Panc1 (cell line): ENCODE results near the gene CDS2. TPM values are rescaled to one million over a fixed set of nuclear protein-coding genes. Genes with fewer than 3 reads are reported as not detected.

Experiments used
- ATAC-seq: fragments of 200-7000 bp; cut with Tn5 transposase; 2 replicates; pipeline ENCODE4 v1.9.1; 2020; ENCODE audit warnings: mild to moderate bottlenecking, moderate library complexity
- BruUV-seq: library from RNA; stranded (reverse); fragments of 400-500 nt; replicated peaks from 2 replicates; lab custom pipeline; 2021; lab: Mats Ljungman, UMichigan
- CTCF ChIA-PET: fragments of 300-600 bp; sonication (Branson Sonifier 250); formaldehyde crosslinking; loops from one replicate; lab custom pipeline; 2022; ENCODE audit warnings: antibody characterized with exemption; lab: Charles Lee
- POLR2A ChIA-PET: fragments of 300-600 bp; sonication (Branson Sonifier 250); formaldehyde crosslinking; loops from one replicate; lab custom pipeline; 2022; ENCODE audit warnings: antibody characterized with exemption; lab: Charles Lee
- DNase-seq: peaks from one replicate; pipeline ENCODE4 v3.0.0-alpha.2; 2010; ENCODE audit warnings: low read depth, low spot score
- H3K27ac ChIP-seq: 2 replicates; pipeline ENCODE4 v1.5.1; 2011; ENCODE audit warnings: mild to moderate bottlenecking, low read length, inconsistent platforms
- H3K27me3 ChIP-seq: fragments of 200-500 bp; sonication (Bioruptor generic); 2 replicates; pipeline ENCODE4 v1.6.0; 2014; ENCODE audit warnings: low read length, inconsistent platforms; ENCODE audit not compliant: control insufficient read depth, insufficient read depth
- H3K36me3 ChIP-seq: fragments of 200-500 bp; sonication (Bioruptor generic); 2 replicates; pipeline ENCODE4 v1.5.1; 2014; ENCODE audit warnings: inconsistent platforms, mild to moderate bottlenecking, low read length, moderate library complexity; ENCODE audit not compliant: control insufficient read depth, insufficient read depth
- H3K4me1 ChIP-seq: 2 replicates; pipeline ENCODE4 v1.5.1; 2011; ENCODE audit warnings: inconsistent platforms, mild to moderate bottlenecking, low read length, moderate library complexity; ENCODE audit not compliant: control insufficient read depth, insufficient read depth
- H3K4me3 ChIP-seq, 2 experiments: 2 replicates each; pipeline ENCODE4 v1.5.1; 2011 to 2012; ENCODE audit warnings: low read depth in 2 of 2, low read length in 2 of 2, mild to moderate bottlenecking in 2 of 2, inconsistent platforms in 1 of 2, moderate library complexity in 1 of 2
- H3K9me3 ChIP-seq: fragments of 200-500 bp; sonication (Bioruptor generic); 2 replicates; pipeline ENCODE4 v1.5.1; 2014; ENCODE audit warnings: low read depth, mild to moderate bottlenecking, inconsistent platforms, low read length, moderate library complexity; ENCODE audit not compliant: control insufficient read depth, insufficient read depth
- CTCF ChIP-seq: fragments of 450-650 bp; IDR thresholded peaks from 2 replicates; pipeline ENCODE4 v1.5.1; 2017; ENCODE audit warnings: mild to moderate bottlenecking
- POLR2AphosphoS5 ChIP-seq: IDR thresholded peaks from 2 replicates; pipeline ENCODE4 v1.6.1; 2012; ENCODE audit warnings: mild to moderate bottlenecking, low read depth, low read length, moderate library complexity
- REST ChIP-seq, 2 experiments: IDR thresholded peaks; 2 replicates each; pipeline ENCODE4 v1.6.1; 2011 to 2012; ENCODE audit warnings: low read depth in 2 of 2, control low read depth in 1 of 2, low read length in 1 of 2, mild to moderate bottlenecking in 1 of 2, moderate library complexity in 1 of 2; ENCODE audit not compliant: insufficient read depth in 1 of 2
- SIN3A ChIP-seq: IDR thresholded peaks from 2 replicates; pipeline ENCODE4 v1.6.1; 2012; ENCODE audit warnings: low read depth, mild to moderate bottlenecking, low read length, moderate library complexity, borderline replicate concordance; ENCODE audit not compliant: insufficient read depth
- TCF7L2 ChIP-seq: IDR thresholded peaks from 2 replicates; pipeline ENCODE4 v1.6.1; 2011; ENCODE audit warnings: mild to moderate bottlenecking, low read depth, low read length, inconsistent platforms
- in situ Hi-C: cut with HindIII; loops from 2 replicates; pipeline ENCODE4 v1.10.0; 2016; ENCODE audit warnings: low sequenced_read_pairs, low pct_unique_long_range_greater_than_20kb
- intact Hi-C: fragments of 100-400 bp; cut with micrococcal nuclease; formaldehyde crosslinking; loops from one replicate; pipeline ENCODE4 v1.10.0; 2022; ENCODE audit not compliant: unreplicated experiment
- total RNA-seq: library from RNA; stranded (reverse); gene quantifications from one replicate; pipeline ENCODE4 v1.2.1, GENCODE V29; 2021; ENCODE audit not compliant: unreplicated experiment

Gene CDS2
- total RNA-seq, 1 experiment from 2014 or later = 54.0 TPM

- ChIA-PET CTCF (no interaction called here), POLR2A (no interaction called here)
- DNase-seq = no peak
- H3K27ac ChIP-seq = no peak overlapping the region
- H3K4me1 ChIP-seq = no peaks in the 10 kb centered on the region
- H3K4me3 ChIP-seq = no peak overlapping the region
- no peaks in the 10 kb centered on the region for H3K36me3 ChIP-seq
- no peak for ATAC-seq
- no peak for TF ChIP-seq SIN3A
- no peak for TF ChIP-seq POLR2AphosphoS5
- no peak for TF ChIP-seq CTCF
- TF ChIP-seq TCF7L2 = no peak
- TF ChIP-seq REST (IDR thresholded peaks at IDR 0.05; ENCODE audit: insufficient read depth in 1 of 2, low read depth in 2 of 2, low read length in 1 of 2) = no peak
- intact Hi-C loops = no loop called here
- in situ Hi-C loops = no loop called here
- no peaks in the 10 kb centered on the region for H3K27me3 ChIP-seq
- H3K9me3 ChIP-seq = no peaks in the 10 kb centered on the region
- BruUV-seq = no TSS peak
Measured at GRCh38 chr20:5140195-5140594, 13.4 kb downstream of the CDS2 start.

GRCh38 chr20:5141615-5142014, 14.8 kb downstream of the CDS2 start:
- H3K27ac ChIP-seq = no peak overlapping the region
- POLR2A ChIA-PET = no interaction called here
- intact Hi-C loops (no loop called here), in situ Hi-C loops (no loop called here)
- H3K27me3 ChIP-seq = no peaks in the 10 kb centered on the region
- no peaks in the 10 kb centered on the region for H3K9me3 ChIP-seq
- CTCF ChIA-PET = no interaction called here
- TF ChIP-seq CTCF (no peak), TCF7L2 (no peak), POLR2AphosphoS5 (no peak), SIN3A (no peak), REST (IDR thresholded peaks at IDR 0.05; ENCODE audit: insufficient read depth in 1 of 2, low read depth in 2 of 2, low read length in 1 of 2) (no peak)
- H3K4me1 ChIP-seq = no peaks in the 10 kb centered on the region
- DNase-seq = no peak
- H3K4me3 ChIP-seq = no peak overlapping the region
- H3K36me3 ChIP-seq = no peaks in the 10 kb centered on the region
- ATAC-seq = no peak
- BruUV-seq = no TSS peak
